Choroid plexus epithelial cell (primary cell): ENCODE results near the gene LRRC8D.

Source experiments
- DNase-seq: peaks from one replicate; pipeline ENCODE4 v3.0.0-alpha.2; 2010; ENCODE audit warnings: low read depth
- H3K4me3 ChIP-seq: 2 replicates; pipeline ENCODE4 v1.5.1; 2011; ENCODE audit warnings: low read depth, mild to moderate bottlenecking, control low read depth, low read length, moderate library complexity
- TF ChIP-seq, protein P1 (sequence below): conservative IDR thresholded peaks from 2 replicates; pipeline ENCODE4 v1.5.1; 2011; ENCODE audit warnings: low read depth, mild to moderate bottlenecking, control low read depth, inconsistent platforms, low read length, moderate library complexity

Gene LRRC8D

DNA sequence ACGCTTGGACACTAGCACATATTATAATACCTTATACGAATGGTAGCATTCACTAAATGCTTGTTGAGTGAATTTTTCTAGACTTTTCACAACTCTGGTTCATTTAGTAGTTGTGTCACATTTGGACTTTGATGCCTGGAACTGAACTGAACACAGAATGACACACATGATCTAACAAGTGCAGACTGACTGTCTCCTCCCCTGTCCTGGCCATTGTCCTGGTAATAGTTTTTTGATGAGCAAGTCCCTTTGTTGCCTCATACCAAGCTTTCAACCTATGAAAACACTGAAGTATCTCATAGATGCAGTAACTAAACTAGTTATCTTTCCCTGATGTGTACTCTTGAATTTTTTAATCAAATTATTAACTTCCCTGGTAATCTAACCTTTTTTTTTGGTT, 66.4 kb downstream of the LRRC8D start:
- H3K4me3 ChIP-seq = no peak overlapping the region
- TF ChIP-seq, protein P1, sequence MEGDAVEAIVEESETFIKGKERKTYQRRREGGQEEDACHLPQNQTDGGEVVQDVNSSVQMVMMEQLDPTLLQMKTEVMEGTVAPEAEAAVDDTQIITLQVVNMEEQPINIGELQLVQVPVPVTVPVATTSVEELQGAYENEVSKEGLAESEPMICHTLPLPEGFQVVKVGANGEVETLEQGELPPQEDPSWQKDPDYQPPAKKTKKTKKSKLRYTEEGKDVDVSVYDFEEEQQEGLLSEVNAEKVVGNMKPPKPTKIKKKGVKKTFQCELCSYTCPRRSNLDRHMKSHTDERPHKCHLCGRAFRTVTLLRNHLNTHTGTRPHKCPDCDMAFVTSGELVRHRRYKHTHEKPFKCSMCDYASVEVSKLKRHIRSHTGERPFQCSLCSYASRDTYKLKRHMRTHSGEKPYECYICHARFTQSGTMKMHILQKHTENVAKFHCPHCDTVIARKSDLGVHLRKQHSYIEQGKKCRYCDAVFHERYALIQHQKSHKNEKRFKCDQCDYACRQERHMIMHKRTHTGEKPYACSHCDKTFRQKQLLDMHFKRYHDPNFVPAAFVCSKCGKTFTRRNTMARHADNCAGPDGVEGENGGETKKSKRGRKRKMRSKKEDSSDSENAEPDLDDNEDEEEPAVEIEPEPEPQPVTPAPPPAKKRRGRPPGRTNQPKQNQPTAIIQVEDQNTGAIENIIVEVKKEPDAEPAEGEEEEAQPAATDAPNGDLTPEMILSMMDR = no peak
- DNase-seq = no peak

DNA sequence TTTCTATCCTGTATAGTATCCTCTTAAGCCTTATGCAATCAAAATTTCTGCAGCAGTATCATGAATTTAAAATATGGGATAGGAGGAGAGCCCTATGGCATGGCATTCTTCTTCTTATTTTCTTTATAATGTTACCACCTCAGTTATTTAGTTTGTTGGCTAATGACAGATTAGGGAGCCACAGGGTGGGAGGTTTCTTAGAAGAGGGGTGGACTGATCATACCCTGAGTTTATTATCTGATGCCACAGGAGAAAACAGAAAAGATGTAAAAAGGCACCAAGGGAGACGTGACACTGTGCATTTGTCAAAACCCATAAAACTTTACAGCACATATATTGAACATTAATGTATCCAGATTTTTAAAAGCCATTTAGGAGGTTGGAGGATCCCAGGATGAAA, 66.9 kb downstream of the LRRC8D start:
- TF ChIP-seq, protein P1 = no peak
- DNase-seq = no peak

DNA sequence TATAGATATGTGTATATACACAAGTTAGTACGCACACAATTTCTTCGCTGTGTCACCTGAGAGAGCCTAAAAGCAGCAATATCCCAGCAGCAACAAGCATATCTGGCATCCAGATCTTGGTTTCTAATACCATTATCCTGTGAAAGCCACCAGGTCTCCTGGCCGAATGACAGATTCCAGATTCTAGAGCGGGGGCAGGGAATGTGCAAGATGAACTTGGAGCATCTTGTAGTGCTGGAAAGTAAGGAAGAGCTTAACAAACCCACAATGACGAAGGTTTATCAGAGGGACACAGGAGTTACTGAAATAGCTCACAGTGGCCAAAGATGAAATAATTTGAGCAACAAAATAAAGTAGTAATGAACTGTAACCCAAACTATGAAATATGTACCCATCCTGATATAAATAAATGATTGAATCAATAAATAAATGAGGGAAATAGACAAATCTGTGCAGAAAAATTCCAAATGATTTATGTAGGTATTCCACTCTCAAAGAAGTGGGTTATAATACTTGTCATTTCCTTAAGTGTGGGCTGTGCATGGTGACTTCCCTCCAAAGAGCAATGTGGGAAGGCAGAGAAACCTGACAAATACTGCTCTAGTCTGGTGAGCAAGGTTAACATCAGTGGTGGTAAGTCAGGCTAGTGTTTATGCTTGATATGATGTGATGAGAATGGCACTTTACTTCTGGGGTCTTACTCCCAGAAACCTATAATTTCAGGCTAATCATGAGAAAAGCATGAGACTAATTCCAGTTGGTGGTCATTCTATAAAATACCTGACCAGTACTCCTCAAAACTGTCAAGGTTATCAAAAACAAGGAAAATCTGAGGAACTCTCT, 67.9 kb downstream of the LRRC8D start:
- no peak overlapping the region for H3K4me3 ChIP-seq
- TF ChIP-seq, protein P1 = no peak
- no peak for DNase-seq

More for the DNA sequence above, 66.9 kb downstream of the LRRC8D start:
- H3K4me3 ChIP-seq = no peak overlapping the region

DNA sequence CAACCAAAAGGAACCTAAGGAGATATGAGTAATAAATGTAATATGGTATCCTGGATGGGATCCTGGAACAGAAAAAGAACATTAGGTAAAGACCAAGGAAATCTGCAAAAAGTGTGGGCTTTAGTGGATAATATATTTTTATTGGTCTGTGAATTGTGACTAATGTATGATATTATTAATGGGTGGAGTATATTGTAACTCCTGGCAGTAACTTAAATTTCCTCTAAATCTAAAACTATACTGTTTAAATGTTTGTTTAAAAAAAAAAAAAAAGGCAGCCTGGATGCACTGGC, 68.4 kb downstream of the LRRC8D start:
- no peak for DNase-seq
- TF ChIP-seq, protein P1 = no peak
- H3K4me3 ChIP-seq = no peak overlapping the region

DNA sequence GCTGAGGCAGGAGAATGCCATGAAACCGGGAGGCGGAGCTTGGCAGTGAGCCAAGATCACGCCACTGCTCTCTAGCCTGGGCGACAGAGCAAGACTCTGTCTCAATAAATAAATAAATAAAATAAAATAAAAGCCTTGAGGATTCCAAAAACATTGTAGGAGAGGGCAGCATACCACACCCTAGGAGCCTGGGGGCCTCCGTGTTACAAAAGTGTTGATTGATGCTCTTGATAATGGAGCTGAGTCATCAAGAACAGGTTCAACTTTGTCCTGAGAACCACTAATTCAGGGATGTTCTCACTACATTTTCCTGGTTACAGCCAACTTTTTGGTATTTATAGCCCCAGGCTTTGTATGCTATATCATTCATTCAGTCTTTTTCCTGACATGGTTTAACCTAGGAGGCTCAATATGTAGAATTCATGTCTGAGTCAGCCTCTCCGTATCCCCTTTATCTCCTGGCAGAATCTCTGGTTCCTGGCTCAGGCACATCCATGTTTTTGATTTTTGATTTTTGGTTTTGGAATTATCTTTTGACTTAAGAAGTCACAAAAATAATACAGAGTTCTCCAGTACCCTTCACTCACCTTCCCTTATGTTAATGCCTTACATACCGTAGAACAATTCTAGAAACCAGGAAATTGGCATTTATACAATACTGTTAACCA, 69.4 kb downstream of the LRRC8D start:
- TF ChIP-seq, protein P1 = no peak
- peak; percentile 82 for DNase-seq
- no peak overlapping the region for H3K4me3 ChIP-seq

DNA sequence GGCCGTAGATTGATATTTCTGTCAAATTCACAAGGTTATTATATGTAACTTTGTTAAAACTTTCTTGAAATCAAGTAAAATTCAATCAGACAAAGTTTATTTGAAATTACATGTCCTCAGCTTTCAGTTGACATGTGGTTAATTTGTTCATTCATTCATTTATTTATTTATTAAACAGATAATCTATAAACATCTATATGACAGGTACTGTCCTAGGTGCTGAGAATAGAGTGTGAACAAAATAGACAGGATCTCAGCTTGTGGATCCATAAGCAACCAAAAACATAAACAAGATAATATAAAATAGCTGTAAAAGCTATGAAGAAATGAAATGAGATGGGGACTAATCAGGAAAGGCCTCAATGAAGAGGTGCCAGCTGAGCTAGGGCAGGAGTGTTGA, 72.0 kb downstream of the LRRC8D start:
- no peak for DNase-seq
- no peak overlapping the region for H3K4me3 ChIP-seq
- TF ChIP-seq, protein P1 = no peak
